Common myeloid progenitor, CD34-positive (primary cell): ENCODE results near the gene KRTAP23-1.

Source experiments
- CTCF ChIA-PET: fragments of 350-600 bp; sonication (Branson Sonifier 250); formaldehyde crosslinking; loops from one replicate; lab custom pipeline; 2021; ENCODE audit warnings: antibody characterized with exemption; lab: Charles Lee
- POLR2A ChIA-PET: fragments of 350-600 bp; sonication (Branson Sonifier 250); formaldehyde crosslinking; loops from one replicate; lab custom pipeline; 2021; ENCODE audit warnings: antibody characterized with exemption; lab: Charles Lee
- DNase-seq, 3 donors: peaks; one replicate each; pipeline versions ENCODE4 v3.0.0 to v3.0.0-alpha.2; 2013
- H3K27ac ChIP-seq, 2 experiments: 1 replicate in 1 of 2; 2 replicates in 1 of 2; pipeline ENCODE4 v1.7.0; 2013; ENCODE audit warnings: inconsistent platforms in 2 of 2, low read length in 2 of 2, mild to moderate bottlenecking in 2 of 2, low read depth in 1 of 2, moderate library complexity in 1 of 2; ENCODE audit not compliant: severe bottlenecking in 2 of 2, insufficient read depth in 1 of 2, poor library complexity in 1 of 2
- H3K27me3 ChIP-seq, 5 experiments: replicated peaks in 2 of 5; 1 replicate in 3 of 5; 2 replicates in 2 of 5; pipeline versions ENCODE4 v1.6.1 to v1.7.0; 2013; ENCODE audit warnings: low read length in 4 of 5, mild to moderate bottlenecking in 2 of 5, moderate library complexity in 2 of 5, inconsistent platforms in 1 of 5; ENCODE audit not compliant: insufficient read depth in 5 of 5, control insufficient read depth in 4 of 5
- H3K36me3 ChIP-seq, 4 experiments: 1 replicate in 2 of 4; 2 replicates in 2 of 4; pipeline versions ENCODE4 v1.6.1 to v1.7.0; 2013; ENCODE audit warnings: low read length in 3 of 4, control low read depth in 1 of 4, mild to moderate bottlenecking in 1 of 4; ENCODE audit not compliant: control insufficient read depth in 4 of 4, insufficient read depth in 4 of 4
- H3K4me1 ChIP-seq, 4 experiments: 1 replicate in 3 of 4; 2 replicates in 1 of 4; pipeline versions ENCODE4 v1.6.1 to v1.7.1; 2013; ENCODE audit warnings: low read length in 3 of 4, mild to moderate bottlenecking in 3 of 4, control low read depth in 1 of 4, inconsistent platforms in 1 of 4, moderate library complexity in 1 of 4; ENCODE audit not compliant: control insufficient read depth in 4 of 4, insufficient read depth in 4 of 4; ENCODE audit errors: control extremely low read depth in 1 of 4
- H3K4me3 ChIP-seq, 7 experiments: 1 replicate in 4 of 7; 2 replicates in 3 of 7; pipeline versions ENCODE4 v1.5.1 to v1.7.0; 2013; ENCODE audit warnings: mild to moderate bottlenecking in 7 of 7, low read length in 6 of 7, moderate library complexity in 6 of 7, inconsistent platforms in 2 of 7, low read depth in 2 of 7, control low read depth in 1 of 7; ENCODE audit not compliant: insufficient read depth in 4 of 7, control insufficient read depth in 1 of 7; ENCODE audit errors: extremely low read depth in 1 of 7
- H3K9me3 ChIP-seq, 5 experiments: 1 replicate in 4 of 5; 2 replicates in 1 of 5; pipeline versions ENCODE4 v1.6.1 to v1.7.1; 2013; ENCODE audit warnings: low read length in 4 of 5, mild to moderate bottlenecking in 2 of 5, inconsistent platforms in 1 of 5, low read depth in 1 of 5, moderate library complexity in 1 of 5; ENCODE audit not compliant: control insufficient read depth in 4 of 5, insufficient read depth in 2 of 5; ENCODE audit errors: control extremely low read depth in 1 of 5
- WGBS: methylation state at CpG from one replicate; pipeline ENCODE4 v1.1.5; 2013; ENCODE audit not compliant: insufficient coverage; 5-methylcytosine and 5-hydroxymethylcytosine counted together

KRTAP23-1 gene

DNA sequence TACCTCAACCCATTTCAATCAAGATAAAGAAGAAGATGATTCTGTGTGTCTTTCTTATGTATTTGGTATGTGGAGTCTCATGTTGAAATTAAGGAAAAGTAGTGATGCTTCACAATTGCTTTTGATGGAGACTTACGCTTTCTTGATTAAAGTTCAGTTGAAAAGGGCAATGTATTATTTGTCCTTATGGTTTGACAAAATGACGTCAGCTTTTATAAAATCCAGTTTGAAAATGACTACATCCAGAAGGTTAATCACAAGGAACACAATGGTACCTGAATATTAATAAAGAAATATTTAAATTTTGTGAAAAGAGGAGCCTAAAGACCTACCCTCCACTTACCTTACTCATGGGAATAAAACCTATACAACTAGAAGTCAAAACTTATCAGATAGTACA, 32.7 kb downstream of the KRTAP23-1 start:
- Histone ChIP-seq H3K27ac (no peak overlapping the region), H3K4me1 (no peaks in the 10 kb centered on the region), H3K4me3 (no peak overlapping the region), H3K27me3 (no peaks in the 10 kb centered on the region), H3K9me3 (no peaks in the 10 kb centered on the region), H3K36me3 (no peaks in the 10 kb centered on the region)
- DNase-seq: no peak
- POLR2A ChIA-PET: no interaction called here
- no CpG with 5 or more reads among the region's 2 CpGs for WGBS
- CTCF ChIA-PET: no interaction called here

DNA sequence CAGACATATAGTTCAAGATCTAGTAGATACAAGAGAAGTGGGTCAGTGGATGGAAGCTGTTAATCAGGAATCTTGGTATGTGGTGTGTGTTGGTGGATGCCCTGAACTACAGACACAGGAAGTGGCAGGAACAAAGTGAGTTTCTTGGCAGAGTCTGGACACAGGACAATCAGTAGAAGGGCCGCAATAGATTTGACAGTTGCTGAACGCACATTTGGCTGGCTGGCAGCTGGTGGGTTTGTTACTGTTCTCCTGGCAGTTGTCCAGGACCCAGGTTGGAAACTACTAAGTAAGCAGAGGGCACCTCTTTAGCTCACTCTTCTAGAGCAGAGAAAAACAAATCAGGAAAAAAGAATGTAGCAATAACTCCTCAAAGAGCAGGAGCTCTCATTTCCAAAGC, 41.5 kb downstream of the KRTAP23-1 start:
- CTCF ChIA-PET: no interaction called here
- DNase-seq: no peak
- Histone ChIP-seq H3K27ac (no peak overlapping the region), H3K27me3 (no peaks in the 10 kb centered on the region), H3K4me1 (no peaks in the 10 kb centered on the region), H3K9me3 (no peaks in the 10 kb centered on the region), H3K36me3 (no peaks in the 10 kb centered on the region), H3K4me3 (no peak overlapping the region)
- WGBS: 78% methylated on average over 2 of the region's 2 CpGs
- POLR2A ChIA-PET: no interaction called here

DNA sequence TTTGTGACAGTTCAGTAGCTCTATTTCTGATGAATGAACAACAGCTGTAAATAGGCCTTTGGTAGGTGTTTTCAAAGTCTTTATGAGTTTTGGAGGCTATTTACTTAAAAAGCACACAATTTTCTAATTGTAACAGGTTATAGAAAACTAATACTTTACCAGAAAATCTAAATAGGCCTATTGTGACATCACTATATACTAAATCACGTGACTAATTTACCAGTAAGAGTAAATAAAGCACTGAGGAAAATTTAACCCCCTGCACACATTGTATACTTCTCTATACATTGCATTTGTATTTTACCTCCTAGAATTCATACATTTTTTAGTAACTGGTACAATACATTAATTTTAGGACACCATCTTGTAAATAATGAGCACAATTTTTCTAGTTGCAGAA, 43.3 kb downstream of the KRTAP23-1 start:
- no peak overlapping the region for H3K27ac ChIP-seq
- no peaks in the 10 kb centered on the region for H3K27me3 ChIP-seq
- no peaks in the 10 kb centered on the region for H3K9me3 ChIP-seq
- WGBS: no CpG with 5 or more reads among the region's 1 CpG
- ChIA-PET CTCF (no interaction called here), POLR2A (no interaction called here)
- H3K36me3 ChIP-seq: no peaks in the 10 kb centered on the region
- no peak for DNase-seq
- no peak overlapping the region for H3K4me3 ChIP-seq
- no peaks in the 10 kb centered on the region for H3K4me1 ChIP-seq
